Panc1 (cell line): ENCODE results near the gene RPL13.

Experiments used
- CTCF ChIP-seq: fragments of 450-650 bp; IDR thresholded peaks from 2 replicates; pipeline ENCODE4 v1.5.1; 2017; ENCODE audit warnings: mild to moderate bottlenecking
- POLR2AphosphoS5 ChIP-seq: IDR thresholded peaks from 2 replicates; pipeline ENCODE4 v1.6.1; 2012; ENCODE audit warnings: mild to moderate bottlenecking, low read depth, low read length, moderate library complexity
- REST ChIP-seq, 2 experiments: IDR thresholded peaks; 2 replicates each; pipeline ENCODE4 v1.6.1; 2011 to 2012; ENCODE audit warnings: low read depth in 2 of 2, control low read depth in 1 of 2, low read length in 1 of 2, mild to moderate bottlenecking in 1 of 2, moderate library complexity in 1 of 2; ENCODE audit not compliant: insufficient read depth in 1 of 2
- SIN3A ChIP-seq: IDR thresholded peaks from 2 replicates; pipeline ENCODE4 v1.6.1; 2012; ENCODE audit warnings: low read depth, mild to moderate bottlenecking, low read length, moderate library complexity, borderline replicate concordance; ENCODE audit not compliant: insufficient read depth
- TCF7L2 ChIP-seq: IDR thresholded peaks from 2 replicates; pipeline ENCODE4 v1.6.1; 2011; ENCODE audit warnings: mild to moderate bottlenecking, low read depth, low read length, inconsistent platforms

DNA sequence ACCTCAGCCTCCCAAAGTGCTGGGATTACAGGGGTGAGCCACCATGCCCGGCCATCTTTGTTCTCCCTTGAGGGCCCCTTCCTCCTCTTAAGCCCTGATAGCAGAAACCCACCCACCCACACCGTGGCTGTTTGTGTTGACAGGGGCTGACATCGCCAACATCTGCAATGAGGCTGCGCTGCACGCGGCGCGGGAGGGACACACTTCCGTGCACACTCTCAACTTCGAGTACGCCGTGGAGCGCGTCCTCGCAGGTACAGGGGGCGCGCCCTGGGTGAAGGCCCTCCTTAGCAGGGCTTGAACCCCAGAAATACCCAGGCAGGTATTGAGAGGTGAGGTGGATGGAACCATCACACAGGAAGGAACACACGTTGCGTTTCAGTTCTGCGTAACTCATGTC, 12.6 kb upstream of the RPL13 start:
- TF ChIP-seq POLR2AphosphoS5 (no peak), CTCF (no peak), REST (IDR thresholded peaks at IDR 0.05; ENCODE audit: insufficient read depth in 1 of 2, low read depth in 2 of 2, low read length in 1 of 2) (no peak), SIN3A (no peak), TCF7L2 (no peak)
